GM20431 (cell line): ENCODE results near the gene SLC5A12.

ENCODE experiments used
- in situ Hi-C: fragments of 300-500 bp; cut with MseI, MboI; formaldehyde crosslinking; loops from one replicate; pipeline ENCODE4 v1.15.0; 2020; ENCODE audit warnings: low sequenced_read_pairs; ENCODE audit not compliant: unreplicated experiment

The SLC5A12 gene

GRCh38 chr11:26721948-26722475 lies at the start of gene SLC5A12:
SLC5A12 (minus strand) TSS chr11:26722060; CDS start chr11:26721714, 346 bp downstream.
- in situ Hi-C loops = no loop called here

DNA sequence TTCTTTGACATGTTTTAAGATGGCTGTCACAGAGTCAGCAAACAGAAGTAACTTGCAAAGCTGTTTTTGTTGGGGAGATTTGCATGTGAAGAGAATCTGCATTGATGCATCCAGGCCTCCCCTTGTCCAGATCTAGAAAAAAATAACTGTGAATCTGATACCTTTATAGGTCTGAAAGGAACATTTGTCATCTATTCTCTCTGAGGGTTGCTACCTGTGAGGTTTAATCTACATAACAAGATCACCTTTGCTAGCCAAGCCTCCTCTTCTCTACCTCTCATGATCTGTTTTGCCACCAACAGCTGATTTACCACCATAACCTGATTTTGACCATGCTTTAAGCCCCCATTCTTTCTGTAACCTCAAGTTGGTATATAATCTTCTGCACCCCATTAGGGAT lies 47.2 kb upstream of the SLC5A12 start:
- in situ Hi-C loops = no loop called here

DNA sequence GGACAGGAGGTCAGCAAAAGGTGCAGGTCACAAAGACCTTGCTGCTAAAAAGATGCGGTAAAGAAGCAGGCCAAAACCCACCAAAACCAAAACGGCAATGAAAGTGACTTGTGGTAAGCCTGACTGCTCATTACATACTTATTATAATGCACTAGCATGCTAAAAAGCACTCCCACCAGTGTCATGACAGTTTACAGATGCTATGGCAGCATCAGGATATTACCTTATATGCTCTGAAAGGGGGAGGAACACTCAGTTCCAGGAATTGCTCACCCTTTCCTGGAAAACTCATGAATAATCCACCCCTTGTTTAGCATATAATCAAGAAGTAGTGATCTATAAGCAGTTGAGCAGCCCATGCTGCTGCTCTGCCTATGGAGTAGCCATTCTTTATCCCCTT lies 45.2 kb upstream of the SLC5A12 start:
- in situ Hi-C loops = no loop called here

DNA sequence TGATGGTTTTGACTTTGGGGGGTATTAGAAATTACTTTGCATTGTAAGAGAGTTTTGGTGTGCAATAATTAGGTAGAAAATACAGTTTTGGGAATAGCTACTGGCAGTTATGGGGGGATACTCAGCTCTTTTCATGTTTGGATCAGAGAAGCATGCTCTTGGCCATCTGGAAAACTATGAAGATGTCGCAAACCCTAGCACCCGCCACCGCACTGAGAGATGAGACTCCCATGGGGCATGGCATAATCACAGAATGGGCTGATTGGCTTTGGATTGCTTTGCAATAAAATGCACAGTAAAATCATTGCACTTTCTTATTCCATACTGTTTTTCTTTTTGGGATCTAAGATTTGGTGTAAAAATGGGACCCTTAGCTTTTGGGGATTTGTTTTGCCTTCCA lies 43.5 kb upstream of the SLC5A12 start:
- in situ Hi-C loops = no loop called here

DNA sequence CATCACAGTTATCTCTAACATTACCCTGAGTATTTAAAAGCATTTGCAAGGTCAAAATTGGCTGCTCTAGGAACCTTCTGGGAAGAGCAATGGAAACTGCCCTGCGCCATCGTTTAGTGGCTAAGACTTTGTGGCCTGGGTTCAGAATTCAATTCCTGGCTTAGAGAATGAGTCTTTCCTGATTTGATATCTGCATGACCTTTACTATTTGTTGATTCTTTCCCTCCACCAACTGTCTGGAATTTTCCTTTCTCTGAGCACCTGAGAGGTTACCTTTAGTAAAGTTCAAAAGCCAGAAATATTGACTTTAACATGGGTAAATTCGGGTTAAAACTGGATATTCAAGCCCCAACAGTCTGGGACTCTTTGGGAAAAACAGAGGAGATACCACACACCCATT lies 43.0 kb upstream of the SLC5A12 start:
- in situ Hi-C loops = no loop called here

DNA sequence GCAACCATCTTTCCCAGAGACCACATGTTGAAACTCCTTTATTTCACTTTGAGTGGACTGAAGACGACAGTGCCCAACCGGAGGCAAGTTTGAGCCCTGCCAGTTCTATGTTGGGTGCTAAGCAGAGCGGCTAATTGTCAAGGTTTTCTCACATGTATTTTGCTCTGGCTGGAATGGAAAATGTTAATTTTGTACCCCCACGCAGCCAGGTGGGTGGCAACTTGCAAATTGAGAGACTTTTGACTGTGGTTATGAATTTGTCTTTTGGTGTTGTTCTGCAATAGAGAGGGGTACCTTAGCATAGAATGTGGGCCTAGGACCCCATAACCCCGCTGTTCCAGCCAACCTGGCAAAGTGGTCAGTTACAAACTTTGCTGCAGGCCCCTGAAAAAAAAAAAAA lies 42.5 kb upstream of the SLC5A12 start:
- in situ Hi-C loops = no loop called here

- in situ Hi-C loops = no loop called here
These were observed 40.2 kb upstream of the SLC5A12 start for GRCh38 chr11:26762089-26762488.

GRCh38 chr11:26761361-26761809 lies 39.5 kb upstream of the SLC5A12 start:
- in situ Hi-C loops = no loop called here

DNA sequence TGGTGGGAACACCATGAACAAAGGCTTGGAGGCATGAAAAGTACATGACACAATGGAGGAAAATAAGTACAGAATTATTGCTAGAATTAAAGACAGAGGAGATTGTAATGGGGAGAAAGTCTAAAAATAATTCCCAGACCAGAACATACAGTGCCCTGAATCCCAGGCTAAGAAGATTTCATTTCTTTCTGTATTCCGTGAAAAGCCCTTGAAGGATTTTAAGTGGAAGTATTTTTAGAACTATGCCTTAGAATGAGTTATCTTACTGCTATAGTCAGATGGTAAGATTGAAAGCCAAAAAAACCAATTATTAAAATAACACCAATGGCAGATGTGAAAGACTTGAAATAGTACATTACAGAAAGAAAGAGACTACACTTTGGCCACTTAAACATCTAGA lies 36.1 kb upstream of the SLC5A12 start:
- in situ Hi-C loops = loop anchor here (10.0 kb wide), 1 partner anchor 407 kb away; no protein-coding TSS in a partner anchor

GRCh38 chr11:26755762-26756161 lies 33.9 kb upstream of the SLC5A12 start:
- in situ Hi-C loops = loop anchor here (10.0 kb wide), 1 partner anchor 409 kb away; no protein-coding TSS in a partner anchor

DNA sequence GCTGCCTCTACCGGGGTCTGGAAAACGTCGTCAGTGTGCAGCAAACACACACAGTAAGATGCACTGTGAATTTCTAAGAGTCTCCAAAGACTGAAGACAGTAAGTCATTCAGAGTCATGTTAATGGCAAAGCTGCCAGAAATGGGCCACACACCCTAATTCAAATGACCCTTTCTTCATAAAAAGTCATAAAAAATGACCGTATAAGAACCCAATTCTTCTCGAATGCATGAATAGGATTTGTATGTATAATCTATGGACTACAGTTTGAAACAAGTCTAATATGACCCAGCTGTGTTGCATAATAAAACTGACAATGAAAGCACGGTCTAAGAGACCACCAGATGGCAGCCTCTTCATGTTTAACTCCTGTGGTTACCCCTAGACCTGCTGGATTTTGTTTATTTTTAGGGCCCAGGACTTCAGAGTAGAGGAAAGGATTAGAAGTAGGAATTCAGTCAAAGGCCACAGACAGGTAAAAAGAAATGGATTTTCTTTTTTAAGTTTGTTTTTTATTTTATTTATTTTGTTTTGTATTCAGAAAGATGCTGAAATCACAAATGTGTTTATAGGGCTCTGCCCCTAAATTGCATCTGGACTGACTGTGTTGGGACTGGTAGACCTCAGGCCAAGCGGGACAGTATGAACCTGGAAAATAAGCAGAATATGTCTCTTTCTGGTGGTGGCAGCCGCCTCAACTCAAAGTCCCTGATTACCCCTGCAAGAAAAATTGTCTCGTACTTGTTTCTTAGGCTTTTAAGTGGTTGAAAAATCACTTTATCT lies 32.1 kb upstream of the SLC5A12 start:
- in situ Hi-C loops = loop anchor here (10.0 kb wide), 1 partner anchor 411 kb away; no protein-coding TSS in a partner anchor

DNA sequence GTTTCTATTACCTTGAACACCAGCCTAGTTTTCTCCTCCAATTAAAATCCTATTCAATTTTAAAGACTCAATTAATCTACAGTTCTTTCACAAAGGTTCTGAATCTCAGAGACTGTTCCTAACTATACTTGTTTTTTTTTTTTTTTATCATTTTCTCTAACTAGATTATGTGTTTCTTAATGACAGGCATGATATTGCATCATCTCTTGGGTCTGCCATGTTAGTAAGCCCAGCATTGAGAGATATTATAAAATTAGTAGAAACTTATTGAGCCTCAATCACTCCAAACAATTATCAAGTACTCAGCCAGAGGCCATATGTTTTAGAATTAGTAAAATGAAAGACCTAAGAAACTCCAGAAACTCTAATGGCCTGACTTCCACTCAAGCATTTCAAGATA lies 28.1 kb upstream of the SLC5A12 start:
- in situ Hi-C loops = loop anchor here (10.0 kb wide), 1 partner anchor 415 kb away; no protein-coding TSS in a partner anchor

DNA sequence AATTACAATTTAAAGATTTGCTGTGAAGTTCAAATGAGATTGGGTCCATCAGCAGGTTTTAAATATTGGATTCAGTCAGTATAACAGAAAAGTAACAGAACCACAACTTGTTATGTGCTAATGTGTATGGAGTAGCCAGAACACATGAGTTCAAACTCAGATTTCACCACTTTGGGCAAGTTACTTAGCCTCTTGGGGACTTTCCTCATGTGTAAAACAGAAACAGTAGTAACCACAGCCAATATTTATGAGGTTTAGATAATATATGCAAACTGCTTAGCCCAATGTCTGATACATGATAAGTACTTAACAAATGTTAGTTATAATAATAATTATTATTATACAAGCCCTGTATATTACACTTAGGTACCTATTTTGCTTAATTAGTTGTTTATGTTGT lies 21.8 kb upstream of the SLC5A12 start:
- in situ Hi-C loops = no loop called here

DNA sequence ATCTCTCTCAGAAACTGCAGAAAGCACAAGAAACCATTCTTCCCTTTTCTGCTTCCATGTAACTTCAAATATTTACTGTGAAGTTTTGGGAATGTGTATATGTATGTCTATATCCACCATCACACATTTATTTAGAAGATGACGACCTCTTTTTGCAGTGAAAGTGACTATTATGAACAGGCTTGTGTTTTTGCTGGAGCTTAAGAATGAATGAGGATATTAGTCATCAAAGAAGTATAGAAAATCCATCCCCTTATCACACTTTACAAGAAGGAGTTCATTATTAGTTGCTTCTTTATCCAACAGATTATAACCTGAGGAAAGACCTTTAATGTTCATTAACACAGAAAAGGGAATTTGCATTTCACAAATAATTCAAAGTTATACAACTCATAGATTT lies 21.1 kb upstream of the SLC5A12 start:
- in situ Hi-C loops = no loop called here

DNA sequence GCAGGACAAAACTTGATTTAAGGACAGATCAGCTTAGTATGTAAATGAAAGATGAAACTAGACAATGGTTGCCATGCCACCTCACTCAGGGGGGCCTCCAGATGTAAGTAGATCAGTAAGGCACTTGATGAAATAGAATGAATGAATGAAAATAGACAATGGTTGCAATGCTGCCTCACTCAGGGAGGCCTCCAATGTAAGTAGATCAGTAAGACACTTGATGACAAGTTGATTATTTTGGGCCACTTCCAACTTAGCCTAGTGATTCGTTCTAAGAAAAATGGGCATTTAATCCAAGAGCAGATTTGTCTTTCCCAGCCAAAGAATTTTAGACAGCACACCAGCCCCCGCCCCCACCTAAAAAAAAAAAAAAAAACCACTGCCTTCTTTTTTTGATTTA lies 19.2 kb upstream of the SLC5A12 start:
- in situ Hi-C loops = no loop called here

DNA sequence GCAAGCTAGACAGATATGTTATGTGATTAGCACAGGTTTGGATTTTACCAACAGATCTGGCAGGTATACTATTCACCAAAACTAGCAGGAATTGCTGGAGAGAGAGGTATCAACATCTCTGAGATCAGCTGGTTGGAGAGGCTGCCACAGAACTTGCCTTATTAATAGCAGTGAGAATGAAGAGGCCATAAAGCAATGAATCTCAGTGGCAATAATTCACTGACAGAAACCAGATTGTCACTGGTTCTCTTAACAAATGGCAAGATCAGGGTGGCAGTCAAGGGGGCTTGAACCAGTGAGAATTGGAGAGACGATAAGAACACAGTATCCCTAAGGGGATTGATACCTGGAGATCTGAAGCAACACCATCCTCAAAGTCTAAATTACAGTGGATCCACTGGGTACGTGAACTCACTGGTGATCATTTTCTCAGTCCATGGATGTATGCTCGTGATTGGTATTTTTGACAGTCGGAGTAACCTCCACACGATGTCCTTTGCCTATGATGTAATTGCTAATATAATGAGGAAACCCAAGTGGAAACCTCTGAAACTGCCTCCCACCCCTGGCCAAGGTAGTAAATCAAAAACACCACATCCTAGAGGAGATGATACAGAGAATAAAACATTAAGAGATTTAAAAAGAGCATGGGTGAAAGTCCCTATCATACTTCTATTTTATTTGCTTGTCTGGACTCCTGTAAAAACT lies 17.7 kb upstream of the SLC5A12 start:
- in situ Hi-C loops = no loop called here

DNA sequence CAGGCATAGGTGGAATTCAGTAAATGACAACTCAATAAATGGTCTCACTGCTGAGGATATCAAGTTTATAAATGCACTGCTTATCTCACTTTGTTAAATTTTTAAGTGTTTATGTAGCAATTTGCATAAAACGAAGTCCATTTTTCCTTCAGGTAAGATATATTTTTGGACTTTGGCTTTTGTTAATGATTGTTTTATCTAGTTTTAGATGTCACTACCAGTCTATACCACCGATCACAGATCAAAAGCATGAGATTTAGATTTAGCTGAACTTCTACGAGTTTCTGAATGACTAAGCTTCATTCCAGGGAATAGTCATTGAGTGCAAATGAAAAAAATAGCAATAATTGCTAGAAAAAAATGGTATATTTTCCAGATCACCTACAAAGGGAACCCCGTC lies 12.8 kb upstream of the SLC5A12 start:
- in situ Hi-C loops = no loop called here

DNA sequence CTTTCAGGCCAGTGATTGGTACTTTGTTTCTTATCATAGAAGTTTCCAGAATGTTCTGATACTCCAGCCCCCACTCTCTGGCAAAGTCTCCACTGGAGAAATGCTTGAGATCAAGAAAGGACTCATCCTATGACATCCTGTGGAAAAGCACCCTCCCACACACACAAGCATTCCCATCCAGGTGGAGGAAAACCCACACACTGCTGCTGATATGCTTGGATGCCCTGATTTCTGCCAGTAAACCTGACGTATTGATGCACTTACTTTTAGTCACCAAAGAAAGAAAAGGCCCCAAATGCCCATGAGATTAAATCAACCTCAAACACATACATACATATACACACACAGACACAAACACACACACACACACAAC lies 9.2 kb upstream of the SLC5A12 start:
- in situ Hi-C loops = no loop called here

DNA sequence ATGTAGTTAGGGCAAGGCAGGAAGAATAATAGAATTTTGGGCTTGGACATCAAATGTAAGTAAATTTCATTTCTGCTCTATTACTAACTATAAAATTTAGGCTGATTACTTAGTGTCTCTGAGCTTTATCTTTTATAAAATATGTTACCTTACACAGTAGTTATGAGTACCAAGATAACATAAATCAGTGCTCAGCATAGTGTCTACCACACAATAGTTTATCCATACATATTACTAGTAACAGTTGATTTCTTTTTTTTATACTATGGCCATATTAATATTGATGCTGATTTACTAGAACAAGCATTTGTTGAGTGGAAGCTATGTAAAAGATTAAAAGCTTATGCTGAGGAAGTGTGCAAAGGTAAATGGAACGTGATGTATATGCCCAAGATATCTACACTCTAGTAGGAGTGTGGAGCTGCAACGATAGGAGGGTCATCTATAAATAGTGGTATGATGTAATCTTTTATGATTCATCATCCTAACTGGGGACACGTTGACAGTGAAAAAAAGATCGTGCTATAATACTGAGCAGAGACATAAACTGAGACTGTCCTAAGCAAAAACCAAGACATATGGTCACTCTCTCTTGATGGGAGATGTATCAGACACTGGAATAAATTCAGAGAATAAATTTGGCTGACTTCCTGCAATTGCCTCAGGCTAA lies 8.7 kb upstream of the SLC5A12 start:
- in situ Hi-C loops = no loop called here

DNA sequence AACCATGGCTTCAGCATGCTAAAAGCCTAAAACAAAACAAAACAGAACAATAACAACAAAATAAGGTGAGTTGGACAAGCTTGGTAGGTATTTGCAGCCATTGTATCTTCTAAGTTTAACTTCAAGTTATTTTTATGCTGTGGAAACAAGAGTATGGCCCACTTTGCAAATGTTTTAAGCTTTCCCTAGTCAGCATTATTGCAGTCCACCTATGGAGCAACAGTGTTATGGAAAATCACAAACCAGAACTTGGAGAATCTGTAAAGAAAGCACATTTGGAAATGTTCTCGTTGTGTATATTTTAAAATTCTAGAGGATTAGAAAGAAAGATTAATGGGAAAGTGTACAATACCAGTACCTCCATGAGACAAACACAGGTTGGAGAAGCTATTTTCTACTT lies 7.4 kb upstream of the SLC5A12 start:
- in situ Hi-C loops = no loop called here

- in situ Hi-C loops = no loop called here
These were observed 5.1 kb upstream of the SLC5A12 start for GRCh38 chr11:26726960-26727359.
